Suprapubic skin (tissue), 3 donors: ENCODE results near the gene C1orf141.
"Not testable (repeated sequence)": the region's sequence is repeated elsewhere in the genome, so short reads cannot be mapped to it uniquely, and the experiment has no call there.

ENCODE experiments used
- CTCF ChIP-seq, 2 donors: fragments of 200-600 bp in 1 of 2; fragments of 450-650 bp in 1 of 2; sonication (generic) in 1 of 2; IDR thresholded peaks; one replicate each; pipeline ENCODE4 v1.5.1; 2016 to 2019; ENCODE audit warnings: antibody characterized with exemption in 2 of 2, mild to moderate bottlenecking in 1 of 2, moderate library complexity in 1 of 2
- EP300 ChIP-seq: sonication (generic); formaldehyde crosslinking; IDR thresholded peaks from one replicate; pipeline ENCODE4 v1.6.1; 2017; ENCODE audit warnings: antibody characterized with exemption
- POLR2A ChIP-seq, 2 donors: fragments of 450-650 bp; IDR thresholded peaks; one replicate each; pipeline ENCODE4 v1.6.1; 2017; ENCODE audit warnings: antibody characterized with exemption in 2 of 2, mild to moderate bottlenecking in 2 of 2, moderate library complexity in 2 of 2

- not testable (repeated sequence) for TF ChIP-seq EP300; CTCF (IDR thresholded peaks at IDR 0.05); POLR2A (IDR thresholded peaks at IDR 0.05)
Measured at GRCh38 chr1:67147973-67148372, 13.2 kb upstream of the C1orf141 start.
